ENCODE results near the gene HOXC13. TPM values are rescaled to one million over a fixed set of nuclear protein-coding genes. Genes with fewer than 3 reads are reported as not detected.

The HOXC13 gene
- total RNA-seq, 1 donor from 2014 or later: not detected

GRCh38 chr12:53951577-53952334 is 13.1 kb downstream of the HOXC13 start:
- intact Hi-C loops (cut with DNase I): no loop called here
- H3K4me3 ChIP-seq: no peak overlapping the region
- peaks cover 65% of the 10 kb centered on the region for H3K27me3 ChIP-seq
- no peak for DNase-seq (ENCODE audit: low spot score in 2 of 2)
- no peaks in the 10 kb centered on the region for H3K36me3 ChIP-seq
- peaks cover 3 to 5% of the 10 kb centered on the region in 2 donors for H3K4me1 ChIP-seq
- no peaks in the 10 kb centered on the region for H3K9me3 ChIP-seq
- TF ChIP-seq CTCF (IDR thresholded peaks at IDR 0.05): no peak
- no peak overlapping the region for H3K27ac ChIP-seq

- peaks cover 3 to 5% of the 10 kb centered on the region in 2 donors for H3K4me1 ChIP-seq
- DNase-seq (ENCODE audit: low spot score in 2 of 2): no peak
- H3K4me3 ChIP-seq: no peak overlapping the region
- intact Hi-C loops (cut with DNase I): no loop called here
- peaks cover 71% of the 10 kb centered on the region for H3K27me3 ChIP-seq
- no peaks in the 10 kb centered on the region for H3K36me3 ChIP-seq
- H3K27ac ChIP-seq: no peak overlapping the region
- H3K9me3 ChIP-seq: no peaks in the 10 kb centered on the region
- TF ChIP-seq CTCF (IDR thresholded peaks at IDR 0.05): no peak
Measured at GRCh38 chr12:53952335-53952694, 13.7 kb downstream of the HOXC13 start.

- no peak for DNase-seq (ENCODE audit: low spot score in 2 of 2)
- intact Hi-C loops (cut with DNase I): no loop called here
Measured at GRCh38 chr12:53952871-53953734, 14.5 kb downstream of the HOXC13 start.

GRCh38 chr12:53953831-53954693 is 15.4 kb downstream of the HOXC13 start:
- peaks cover 79% of the 10 kb centered on the region for H3K27me3 ChIP-seq
- DNase-seq (ENCODE audit: low spot score in 2 of 2): no peak
- H3K36me3 ChIP-seq: no peaks in the 10 kb centered on the region
- H3K4me1 ChIP-seq: peaks cover 3 to 5% of the 10 kb centered on the region in 2 donors
- intact Hi-C loops (cut with DNase I): no loop called here
- TF ChIP-seq CTCF (IDR thresholded peaks at IDR 0.05): no peak
- H3K4me3 ChIP-seq: no peak overlapping the region
- no peak overlapping the region for H3K27ac ChIP-seq
- no peaks in the 10 kb centered on the region for H3K9me3 ChIP-seq

More at GRCh38 chr12:53952871-53953734, 14.5 kb downstream of the HOXC13 start:
- H3K4me3 ChIP-seq: no peak overlapping the region
- TF ChIP-seq CTCF (IDR thresholded peaks at IDR 0.05): no peak
- H3K4me1 ChIP-seq: peaks cover 3 to 5% of the 10 kb centered on the region in 2 donors
- H3K27ac ChIP-seq: no peak overlapping the region
- no peaks in the 10 kb centered on the region for H3K9me3 ChIP-seq
- no peaks in the 10 kb centered on the region for H3K36me3 ChIP-seq
- H3K27me3 ChIP-seq: peaks cover 76% of the 10 kb centered on the region

- no peak within 1 kb of the TSS for H3K27ac ChIP-seq
- peaks cover 85% of the 10 kb centered on the region for H3K27me3 ChIP-seq
- no peak for TF ChIP-seq CTCF (IDR thresholded peaks at IDR 0.05)
- H3K4me1 ChIP-seq: peaks cover 3 to 5% of the 10 kb centered on the region in 2 donors
- no peaks in the 10 kb centered on the region for H3K9me3 ChIP-seq
- H3K4me3 ChIP-seq: no peak within 1 kb of the TSS
- intact Hi-C loops (cut with DNase I): no loop called here
- no peak for DNase-seq (ENCODE audit: low spot score in 2 of 2)
- H3K36me3 ChIP-seq: no peaks in the 10 kb centered on the region
Measured at GRCh38 chr12:53954694-53955035, 16.0 kb downstream of the HOXC13 start, which contains the start of gene HOXC12. TSS of gene HOXC12 (plus strand) at chr12:53954903. CDS start at chr12:53954930, 27 bp downstream.

All from ascending aorta (tissue), 2 donors.